OCI-LY1 (cell line): ENCODE results near the gene CLTB.

Source experiments
- H2AFZ ChIP-seq: fragments of 200-600 bp; sonication (generic), shearing (Covaris generic); 2 replicates; pipeline ENCODE4 v1.6.0; 2014; ENCODE audit warnings: antibody characterized with exemption, mild to moderate bottlenecking, low read length
- H3F3A ChIP-seq: fragments of 200-600 bp; sonication (generic), shearing (Covaris generic); 2 replicates; pipeline ENCODE4 v1.6.0; 2014; ENCODE audit warnings: mild to moderate bottlenecking, antibody characterized with exemption, low read length, moderate library complexity; ENCODE audit not compliant: insufficient read depth
- H3K27ac ChIP-seq: fragments of 200-600 bp; sonication (generic); 2 replicates; pipeline ENCODE4 v1.5.1; 2014; ENCODE audit warnings: low read length, mixed run types, mild to moderate bottlenecking, low read depth; ENCODE audit not compliant: poor library complexity, severe bottlenecking
- H3K27me3 ChIP-seq: fragments of 200-600 bp; sonication (generic); 2 replicates; pipeline ENCODE4 v1.6.0; 2014; ENCODE audit warnings: antibody characterized with exemption, mild to moderate bottlenecking, low read length, moderate library complexity; ENCODE audit not compliant: insufficient read depth
- H3K36me3 ChIP-seq: fragments of 200-600 bp; sonication (generic); 2 replicates; pipeline ENCODE4 v1.6.1; 2014; ENCODE audit warnings: mild to moderate bottlenecking, antibody characterized with exemption, low read length, moderate library complexity, mixed read lengths; ENCODE audit not compliant: insufficient read depth
- H3K4me1 ChIP-seq: fragments of 200-600 bp; sonication (generic); 2 replicates; pipeline ENCODE4 v1.5.1; 2014; ENCODE audit warnings: mild to moderate bottlenecking, low read length, moderate library complexity; ENCODE audit not compliant: insufficient read depth, severe bottlenecking
- H3K4me2 ChIP-seq: fragments of 200-600 bp; sonication (generic), shearing (Covaris generic); 2 replicates; pipeline ENCODE4 v1.6.1; 2014; ENCODE audit warnings: low read length
- H3K4me3 ChIP-seq: fragments of 200-600 bp; sonication (generic); 2 replicates; pipeline ENCODE4 v1.5.1; 2014; ENCODE audit warnings: low read length, low read depth, mild to moderate bottlenecking, mixed read lengths; ENCODE audit not compliant: poor library complexity, severe bottlenecking
- H3K79me2 ChIP-seq: fragments of 200-600 bp; shearing (Covaris generic); 2 replicates; pipeline ENCODE4 v1.6.1; 2016; ENCODE audit warnings: mixed run types, low read length, mixed read lengths; ENCODE audit not compliant: insufficient read depth
- H3K9ac ChIP-seq: fragments of 200-600 bp; sonication (generic), shearing (Covaris generic); 2 replicates; pipeline ENCODE4 v1.6.1; 2014; ENCODE audit warnings: mild to moderate bottlenecking, low read length, mixed read lengths
- H3K9me2 ChIP-seq: fragments of 200-600 bp; sonication (generic), shearing (Covaris generic); 2 replicates; pipeline ENCODE4 v1.6.1; 2014; ENCODE audit warnings: low read depth, mild to moderate bottlenecking, low read length, mixed read lengths
- H3K9me3 ChIP-seq: fragments of 200-600 bp; shearing (Covaris generic); 2 replicates; pipeline ENCODE4 v1.6.1; 2014; ENCODE audit warnings: low read length, mixed read lengths
- H4K20me1 ChIP-seq: fragments of 200-600 bp; sonication (generic), shearing (Covaris generic); 2 replicates; pipeline ENCODE4 v1.6.0; 2016; ENCODE audit warnings: mild to moderate bottlenecking, low read length; ENCODE audit not compliant: insufficient read depth
- CTCF ChIP-seq: fragments of 200-600 bp; sonication (generic), shearing (Covaris generic); IDR thresholded peaks from 2 replicates; pipeline ENCODE4 v1.5.1; 2017; ENCODE audit warnings: mild to moderate bottlenecking, antibody characterized with exemption, low read length, moderate library complexity, mixed read lengths
- EZH2 ChIP-seq: fragments of 200-600 bp; sonication (generic), shearing (Covaris generic); IDR thresholded peaks from 2 replicates; pipeline ENCODE4 v1.8.0; 2017; ENCODE audit warnings: borderline replicate concordance, mixed run types, mild to moderate bottlenecking, antibody characterized with exemption, low read length, moderate library complexity, mixed read lengths

CLTB gene

GRCh38 chr5:176360894-176361436 lies 55.4 kb downstream of the CLTB start:
- Histone ChIP-seq H3K27me3 (no peaks in the 10 kb centered on the region), H3K79me2 (peaks cover 8% of the 10 kb centered on the region; the same call in 1 of the 2 replicates)

GRCh38 chr5:176359658-176360057 lies 56.7 kb downstream of the CLTB start:
- Histone ChIP-seq H3K27ac (no peak overlapping the region), H3K4me1 (peaks cover 10% of the 10 kb centered on the region), H2AFZ (no peak overlapping the region), H3F3A (no peaks in the 10 kb centered on the region), H3K9me2 (no peaks in the 10 kb centered on the region), H4K20me1 (no peaks in the 10 kb centered on the region), H3K36me3 (peaks cover 44% of the 10 kb centered on the region), H3K79me2 (peaks cover 13% of the 10 kb centered on the region; the same call in 1 of the 2 replicates), H3K27me3 (no peaks in the 10 kb centered on the region), H3K4me3 (peak overlapping the region; percentile 86), H3K9ac (no peak overlapping the region), H3K9me3 (no peaks in the 10 kb centered on the region), H3K4me2 (peak overlapping the region; percentile 33; the same call in 1 of the 2 replicates)
- TF ChIP-seq EZH2 (no peak), CTCF (no peak)

More at GRCh38 chr5:176360894-176361436, 55.4 kb downstream of the CLTB start:
- TF ChIP-seq CTCF (no peak), EZH2 (no peak)
- Histone ChIP-seq H3K9me2 (no peaks in the 10 kb centered on the region), H3K4me2 (peak overlapping the region; percentile 94), H3K27ac (peak overlapping the region; percentile 13), H3K4me3 (peak overlapping the region; percentile 86), H3K9ac (peak overlapping the region; percentile 84), H2AFZ (no peak overlapping the region), H4K20me1 (no peaks in the 10 kb centered on the region), H3K36me3 (peaks cover 31% of the 10 kb centered on the region), H3K4me1 (peaks cover 15% of the 10 kb centered on the region), H3F3A (no peaks in the 10 kb centered on the region), H3K9me3 (no peaks in the 10 kb centered on the region)

GRCh38 chr5:176356179-176356566 lies 60.2 kb downstream of the CLTB start:
- Histone ChIP-seq H3K4me1 (no peaks in the 10 kb centered on the region), H3K9me2 (no peaks in the 10 kb centered on the region), H3K4me2 (no peak overlapping the region), H3K9me3 (no peaks in the 10 kb centered on the region), H3K27me3 (no peaks in the 10 kb centered on the region), H3K9ac (no peak overlapping the region), H3K36me3 (peaks cover 75% of the 10 kb centered on the region), H3F3A (no peaks in the 10 kb centered on the region), H2AFZ (no peak overlapping the region), H3K27ac (no peak overlapping the region), H4K20me1 (no peaks in the 10 kb centered on the region), H3K4me3 (no peak overlapping the region), H3K79me2 (peaks cover 12% of the 10 kb centered on the region; the same call in 1 of the 2 replicates)
- TF ChIP-seq CTCF (no peak), EZH2 (no peak)
